Measurements from ENCODE around the gene ARHGEF4. TPM values are rescaled to one million over a fixed set of nuclear protein-coding genes. Genes with fewer than 3 reads are reported as not detected.

Gene ARHGEF4
- total RNA-seq, 4 donors from 2014 or later = 23.7 to 51.5 (median 37.1) TPM

DNA sequence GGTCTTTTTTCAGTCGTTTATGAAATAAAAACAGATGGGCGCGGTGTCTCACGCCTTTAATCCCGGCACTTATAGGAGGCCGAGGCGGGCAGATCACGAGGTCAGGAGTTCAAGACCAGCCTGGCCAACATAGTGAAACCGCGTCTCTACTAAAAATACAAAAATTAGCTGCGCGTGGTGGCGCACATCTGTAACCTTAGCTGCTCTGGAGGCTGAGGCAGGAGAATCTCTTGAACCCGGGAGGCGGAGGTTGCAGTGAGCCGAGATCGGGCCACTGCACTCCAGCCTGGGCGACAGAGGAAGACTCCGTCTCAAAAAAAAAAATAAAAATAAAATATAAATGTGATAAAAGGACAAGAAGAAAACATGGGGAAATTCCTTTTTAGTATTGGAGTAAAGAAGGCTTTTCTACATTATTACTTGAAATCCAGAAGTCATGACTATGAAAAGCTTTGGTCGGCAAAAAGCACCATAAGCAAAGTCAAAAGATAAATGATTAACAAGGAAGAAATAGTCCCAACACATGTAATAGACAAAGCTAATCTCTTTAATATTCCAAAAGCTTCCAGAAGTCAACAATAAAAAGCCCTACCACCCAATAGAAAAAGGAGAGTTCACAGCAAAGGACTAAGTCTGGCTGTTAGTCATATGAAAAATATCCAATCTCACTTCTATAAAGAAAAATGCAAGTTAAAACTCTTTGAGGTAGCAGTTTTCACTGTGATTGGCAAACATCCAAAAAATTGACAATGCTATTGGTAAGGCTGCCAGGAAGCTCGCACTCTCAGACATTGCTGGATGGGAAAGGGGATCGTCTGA, 258.0 kb downstream of the ARHGEF4 start:
- H3K27ac ChIP-seq (replicated peaks in 1 of 4) = no peak overlapping the region
- WGBS = 78% methylated on average over 22 of the region's 22 CpGs
- peaks cover 18 to 29% (median 24%) of the 10 kb centered on the region in 4 donors for H3K4me1 ChIP-seq
- no peak for TF ChIP-seq EP300 (IDR thresholded peaks at IDR 0.05)
- DNase-seq (ENCODE audit: extremely low spot score) = no peak
- H3K9me3 ChIP-seq = peaks cover 0 to 4% (median 0%) of the 10 kb centered on the region in 4 donors
- intact Hi-C loops (cut with DNase I) = no loop called here
- peak overlapping the region in 2 of 4 donors; percentile 77 to 95 for H3K4me3 ChIP-seq
- H3K36me3 ChIP-seq = peaks cover 0 to 10% (median 5%) of the 10 kb centered on the region in 4 donors
- no peaks in the 10 kb centered on the region for H3K27me3 ChIP-seq

Small RNA genes lying within 50 kb of the gene (small RNA-seq; reads per million reads assigned to genes)
- gene RF00423 = 0 reads per million in 3 donors

Other genes starting within 250 kb of the ARHGEF4 start
- not detected for gene CFC1, start 237.3 kb upstream of the ARHGEF4 start, total RNA-seq
- gene POTEJ, start 225.5 kb upstream of the ARHGEF4 start, total RNA-seq = not detected
- not detected for gene GPR148, start 107.8 kb upstream of the ARHGEF4 start, total RNA-seq
- under 1 TPM in 1 of 4 donors, not detected in 3; 0.06 TPM for gene AMER3, start 81.4 kb upstream of the ARHGEF4 start, total RNA-seq